Measurements from ENCODE around the gene UBXN4. TPM values are rescaled to one million over a fixed set of nuclear protein-coding genes. Genes with fewer than 3 reads are reported as not detected.

The UBXN4 gene
- total RNA-seq, 1 donor from 2014 or later: 131 TPM

GRCh38 chr2:135783439-135783838, 41.8 kb downstream of the UBXN4 start:
- no peak for DNase-seq (ENCODE audit: low spot score in 2 of 2, unreplicated experiment in 2 of 2)
- Mint-ChIP-seq H3K4me1 (no peaks in the 10 kb centered on the region), H3K9me3 (peaks cover 11% of the 10 kb centered on the region), H3K27me3 (ENCODE audit: low read depth) (no peaks in the 10 kb centered on the region), H3K4me3 (no peak overlapping the region), H3K36me3 (peaks cover 64% of the 10 kb centered on the region), H3K27ac (no peak overlapping the region)
- TF ChIP-seq CTCF (IDR thresholded peaks at IDR 0.05; ENCODE audit: unreplicated experiment): no peak

- peaks cover 11% of the 10 kb centered on the region for H3K9me3 Mint-ChIP-seq
- DNase-seq (ENCODE audit: low spot score in 2 of 2, unreplicated experiment in 2 of 2): no peak
- H3K27ac Mint-ChIP-seq: no peak overlapping the region
- no peak overlapping the region for H3K4me3 Mint-ChIP-seq
- H3K27me3 Mint-ChIP-seq (ENCODE audit: low read depth): no peaks in the 10 kb centered on the region
- TF ChIP-seq CTCF (IDR thresholded peaks at IDR 0.05; ENCODE audit: unreplicated experiment): no peak
- H3K4me1 Mint-ChIP-seq: no peaks in the 10 kb centered on the region
- peaks cover 61% of the 10 kb centered on the region for H3K36me3 Mint-ChIP-seq
Observed at GRCh38 chr2:135785032-135785431, 43.4 kb downstream of the UBXN4 start.

GRCh38 chr2:135786823-135787222, 45.2 kb downstream of the UBXN4 start:
- TF ChIP-seq CTCF (IDR thresholded peaks at IDR 0.05; ENCODE audit: unreplicated experiment): no peak
- Mint-ChIP-seq H3K27ac (peak overlapping the region; percentile 27), H3K4me3 (no peak overlapping the region), H3K4me1 (peaks cover 7% of the 10 kb centered on the region), H3K9me3 (peaks cover 11% of the 10 kb centered on the region), H3K27me3 (ENCODE audit: low read depth) (no peaks in the 10 kb centered on the region), H3K36me3 (peaks cover 47% of the 10 kb centered on the region)
- no peak for DNase-seq (ENCODE audit: low spot score in 2 of 2, unreplicated experiment in 2 of 2)

GRCh38 chr2:135790423-135790822, 48.8 kb downstream of the UBXN4 start:
- H3K27ac Mint-ChIP-seq: no peak overlapping the region
- H3K4me1 Mint-ChIP-seq: peaks cover 11% of the 10 kb centered on the region
- no peak for DNase-seq (ENCODE audit: low spot score in 2 of 2, unreplicated experiment in 2 of 2)
- H3K36me3 Mint-ChIP-seq: peaks cover 19% of the 10 kb centered on the region
- TF ChIP-seq CTCF (IDR thresholded peaks at IDR 0.05; ENCODE audit: unreplicated experiment): no peak
- H3K27me3 Mint-ChIP-seq (ENCODE audit: low read depth): no peaks in the 10 kb centered on the region
- H3K4me3 Mint-ChIP-seq: no peak overlapping the region
- peaks cover 6% of the 10 kb centered on the region for H3K9me3 Mint-ChIP-seq

GRCh38 chr2:135791418-135792190, 49.9 kb downstream of the UBXN4 start:
- no peak for DNase-seq (ENCODE audit: low spot score in 2 of 2, unreplicated experiment in 2 of 2)
- TF ChIP-seq CTCF (IDR thresholded peaks at IDR 0.05; ENCODE audit: unreplicated experiment): no peak

More at GRCh38 chr2:135791418-135792190, 49.9 kb downstream of the UBXN4 start:
- Mint-ChIP-seq H3K4me3 (no peak overlapping the region), H3K4me1 (peaks cover 11% of the 10 kb centered on the region), H3K9me3 (no peaks in the 10 kb centered on the region), H3K27me3 (ENCODE audit: low read depth) (no peaks in the 10 kb centered on the region), H3K27ac (peak overlapping the region; percentile 47), H3K36me3 (peaks cover 12% of the 10 kb centered on the region)
